PC-9 (cell line): ENCODE results near the gene COX10. TPM values are rescaled to one million over a fixed set of nuclear protein-coding genes. Genes with fewer than 3 reads are reported as not detected.
A peak's percentile ranks its signal among the peaks of the same experiment; 100 is the strongest.
"Not testable (repeated sequence)": the region's sequence is repeated elsewhere in the genome, so short reads cannot be mapped to it uniquely, and the experiment has no call there.

Experiments
- BruUV-seq: library from RNA; stranded (reverse); fragments of 400-500 nt; replicated peaks from 2 replicates; lab custom pipeline; 2021; lab: Mats Ljungman, UMichigan
- CTCF ChIA-PET: fragments of 300-600 bp; sonication (Branson Sonifier 250); formaldehyde crosslinking; loops from one replicate; lab custom pipeline; 2022; ENCODE audit warnings: antibody characterized with exemption; lab: Charles Lee
- POLR2A ChIA-PET: fragments of 300-600 bp; sonication (Branson Sonifier 250); formaldehyde crosslinking; loops from one replicate; lab custom pipeline; 2022; ENCODE audit warnings: antibody characterized with exemption; ENCODE audit not compliant: unreplicated experiment; lab: Charles Lee
- DNase-seq, 2 experiments: peaks; one replicate each; pipeline versions ENCODE4 v3.0.0 to v3.0.0-alpha.2; 2015 to 2022; ENCODE audit warnings: mixed read lengths in 1 of 2
- H2AFZ ChIP-seq: fragments of 200-600 bp; sonication (generic); 2 replicates; pipeline ENCODE4 v1.8.1; 2017; ENCODE audit warnings: antibody characterized with exemption
- H3F3A ChIP-seq: fragments of 200-600 bp; sonication (generic); 2 replicates; pipeline ENCODE4 v1.8.1; 2017; ENCODE audit warnings: antibody characterized with exemption, mild to moderate bottlenecking, low read depth; ENCODE audit not compliant: insufficient read depth
- H3K27ac ChIP-seq: fragments of 200-600 bp; sonication (generic); 2 replicates; pipeline ENCODE4 v1.6.1; 2016; ENCODE audit warnings: mixed run types
- H3K27me3 ChIP-seq: fragments of 200-600 bp; sonication (generic); 2 replicates; pipeline ENCODE4 v1.6.1; 2016; ENCODE audit warnings: low read depth, mixed run types; ENCODE audit not compliant: insufficient read depth
- H3K36me3 ChIP-seq: fragments of 200-600 bp; sonication (generic); 2 replicates; pipeline ENCODE4 v1.6.1; 2016; ENCODE audit warnings: low read depth, mixed run types
- H3K4me1 ChIP-seq: fragments of 200-600 bp; sonication (generic); replicated peaks from 2 replicates; pipeline ENCODE4 v1.6.1; 2016; ENCODE audit warnings: mixed run types; ENCODE audit not compliant: insufficient read depth
- H3K4me2 ChIP-seq: fragments of 200-600 bp; sonication (generic); 2 replicates; pipeline ENCODE4 v1.6.1; 2017; ENCODE audit warnings: mixed run types
- H3K4me3 ChIP-seq: fragments of 200-600 bp; sonication (generic); 2 replicates; pipeline ENCODE4 v1.6.1; 2016; ENCODE audit warnings: mixed run types
- H3K79me2 ChIP-seq: fragments of 200-600 bp; sonication (generic); 2 replicates; pipeline ENCODE4 v1.6.1; 2017; ENCODE audit warnings: low read depth, mixed run types
- H3K9me2 ChIP-seq: fragments of 200-600 bp; sonication (generic); 2 replicates; pipeline ENCODE4 v1.8.1; 2017; ENCODE audit warnings: mild to moderate bottlenecking; ENCODE audit not compliant: insufficient read depth
- H3K9me3 ChIP-seq: fragments of 200-600 bp; sonication (generic); 2 replicates; pipeline ENCODE4 v1.8.1; 2016; ENCODE audit warnings: low read depth; ENCODE audit not compliant: insufficient read depth
- H4K20me1 ChIP-seq: fragments of 200-600 bp; sonication (generic); 2 replicates; pipeline ENCODE4 v1.8.1; 2017; ENCODE audit not compliant: insufficient read depth
- EZH2 ChIP-seq: fragments of 200-600 bp; sonication (generic); IDR thresholded peaks from 2 replicates; pipeline ENCODE4 v1.8.0; 2017; ENCODE audit warnings: antibody characterized with exemption, low read depth
- intact Hi-C: fragments of 100-400 bp; cut with micrococcal nuclease; formaldehyde crosslinking; loops from one replicate; pipeline ENCODE4 v1.10.0; 2022; ENCODE audit not compliant: unreplicated experiment
- total RNA-seq: library from RNA; stranded (reverse); gene quantifications from 2 replicates; pipeline ENCODE4 v1.2.3, GENCODE V29; 2021
- TF ChIP-seq, protein P1 (sequence below): fragments of 200-600 bp; sonication (generic); conservative IDR thresholded peaks from 2 replicates; pipeline ENCODE4 v1.6.1; 2017; ENCODE audit warnings: mixed run types, antibody characterized with exemption, mild to moderate bottlenecking, moderate library complexity

The COX10 gene
- total RNA-seq, 1 experiment from 2014 or later, result 22.6 TPM

DNA sequence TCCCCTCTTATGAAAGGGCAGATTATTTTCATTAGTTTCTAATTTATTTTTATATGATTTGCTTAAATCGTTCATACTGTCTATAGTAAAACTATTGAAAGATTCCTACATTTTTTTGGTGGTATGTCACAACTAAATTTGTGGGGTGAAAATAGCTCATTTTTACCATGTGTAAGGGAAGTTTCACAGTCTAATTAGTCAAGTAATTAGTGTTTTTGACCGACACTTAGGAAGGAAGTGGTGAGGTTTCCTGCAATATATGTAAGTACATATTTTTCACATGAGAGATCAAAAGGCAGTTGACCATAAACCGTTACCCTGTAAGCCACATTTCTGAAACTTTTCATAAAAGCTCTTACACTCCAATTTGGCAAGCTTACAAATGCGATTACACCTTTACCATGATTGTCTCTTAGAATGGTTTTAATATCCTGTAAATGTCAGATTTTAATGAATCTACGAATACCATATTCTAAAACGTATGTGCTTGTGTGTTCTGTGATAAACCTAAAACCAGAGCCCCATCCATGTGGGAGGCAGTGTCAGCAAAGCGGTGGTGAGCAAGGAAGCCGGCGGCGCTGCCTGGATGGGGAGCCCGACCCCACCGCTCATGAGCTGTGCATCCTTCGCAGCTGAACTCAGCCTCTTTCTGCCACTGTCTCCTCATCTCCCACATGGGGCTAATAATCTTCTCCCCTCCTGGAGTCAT is 123.5 kb downstream of the COX10 start:
- POLR2A ChIA-PET, H4K20me1 ChIP-seq, H3F3A ChIP-seq, H3K4me3 ChIP-seq, H3K79me2 ChIP-seq, H3K9me2 ChIP-seq, DNase-seq, H3K36me3 ChIP-seq, CTCF ChIA-PET, H3K27me3 ChIP-seq, H3K4me1 ChIP-seq, intact Hi-C loops, H3K9me3 ChIP-seq, H2AFZ ChIP-seq, H3K4me2 ChIP-seq, BruUV-seq, H3K27ac ChIP-seq: not testable (repeated sequence)

DNA sequence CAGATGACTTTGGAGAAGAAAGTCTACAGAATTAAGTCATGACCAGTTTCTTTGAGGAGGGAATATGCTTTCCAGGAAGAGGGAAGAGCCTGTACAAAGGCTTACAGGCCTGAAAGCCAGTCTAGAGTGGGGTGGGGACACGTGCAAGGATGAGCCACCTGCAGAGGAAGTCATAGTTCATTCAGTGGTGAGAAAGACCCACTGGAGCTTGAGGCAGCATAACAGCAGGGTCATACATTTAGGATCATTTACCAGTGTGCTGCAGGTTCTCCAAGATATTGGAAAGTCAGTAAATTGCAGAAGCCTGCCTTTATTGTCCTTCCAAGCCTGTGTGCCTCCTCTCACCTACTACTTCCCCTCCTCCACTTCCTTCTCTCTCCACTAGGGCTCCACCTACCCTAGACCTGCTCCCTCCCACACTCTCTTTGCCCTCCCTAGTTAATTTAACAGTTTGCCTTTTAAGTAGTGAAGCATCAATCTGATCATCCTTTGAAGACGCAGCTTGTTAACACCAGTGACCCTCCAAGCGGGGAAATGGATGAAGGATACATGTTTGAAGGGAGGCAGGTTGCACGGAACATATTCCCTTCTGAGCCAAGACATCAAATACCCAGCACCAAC is 127.2 kb downstream of the COX10 start:
- intact Hi-C loops, result no loop called here
- no peak for DNase-seq
- Histone ChIP-seq H4K20me1 (no peaks in the 10 kb centered on the region), H3K4me2 (no peak overlapping the region), H3K79me2 (no peaks in the 10 kb centered on the region), H3K27ac (no peak overlapping the region), H3K27me3 (no peaks in the 10 kb centered on the region), H3K4me1 (no peaks in the 10 kb centered on the region), H3K9me3 (no peaks in the 10 kb centered on the region), H2AFZ (no peak overlapping the region), H3K9me2 (no peaks in the 10 kb centered on the region), H3F3A (no peaks in the 10 kb centered on the region), H3K36me3 (no peaks in the 10 kb centered on the region), H3K4me3 (no peak overlapping the region)
- TF ChIP-seq, protein P1, sequence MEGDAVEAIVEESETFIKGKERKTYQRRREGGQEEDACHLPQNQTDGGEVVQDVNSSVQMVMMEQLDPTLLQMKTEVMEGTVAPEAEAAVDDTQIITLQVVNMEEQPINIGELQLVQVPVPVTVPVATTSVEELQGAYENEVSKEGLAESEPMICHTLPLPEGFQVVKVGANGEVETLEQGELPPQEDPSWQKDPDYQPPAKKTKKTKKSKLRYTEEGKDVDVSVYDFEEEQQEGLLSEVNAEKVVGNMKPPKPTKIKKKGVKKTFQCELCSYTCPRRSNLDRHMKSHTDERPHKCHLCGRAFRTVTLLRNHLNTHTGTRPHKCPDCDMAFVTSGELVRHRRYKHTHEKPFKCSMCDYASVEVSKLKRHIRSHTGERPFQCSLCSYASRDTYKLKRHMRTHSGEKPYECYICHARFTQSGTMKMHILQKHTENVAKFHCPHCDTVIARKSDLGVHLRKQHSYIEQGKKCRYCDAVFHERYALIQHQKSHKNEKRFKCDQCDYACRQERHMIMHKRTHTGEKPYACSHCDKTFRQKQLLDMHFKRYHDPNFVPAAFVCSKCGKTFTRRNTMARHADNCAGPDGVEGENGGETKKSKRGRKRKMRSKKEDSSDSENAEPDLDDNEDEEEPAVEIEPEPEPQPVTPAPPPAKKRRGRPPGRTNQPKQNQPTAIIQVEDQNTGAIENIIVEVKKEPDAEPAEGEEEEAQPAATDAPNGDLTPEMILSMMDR, result peak; percentile 40; the same call in 1 of the 2 replicates
- TF ChIP-seq EZH2, result no peak
- CTCF ChIA-PET, result no interaction called here
- POLR2A ChIA-PET, result no interaction called here
- no TSS peak for BruUV-seq

DNA sequence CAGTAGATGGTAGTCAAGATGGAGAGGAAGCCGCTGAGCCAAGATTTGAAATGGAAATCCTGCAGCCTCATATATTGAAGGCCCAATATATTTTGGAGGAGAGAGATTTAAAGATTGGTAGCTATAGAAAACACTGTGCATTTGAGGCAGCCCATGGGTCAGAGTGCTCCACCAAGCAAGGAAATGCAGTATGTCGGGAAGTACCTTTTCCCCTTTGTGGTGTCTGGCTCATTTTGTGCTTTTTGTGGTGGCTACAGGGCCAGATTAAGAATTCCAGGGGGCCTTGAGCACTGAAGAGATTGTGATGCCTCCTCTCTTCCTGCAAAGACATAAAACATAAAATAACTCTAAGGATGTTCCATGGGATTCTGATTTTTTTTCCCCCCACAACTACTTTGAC is 127.8 kb downstream of the COX10 start:
- DNase-seq, result no peak
- Histone ChIP-seq H3K79me2 (no peaks in the 10 kb centered on the region), H3K9me3 (no peaks in the 10 kb centered on the region), H3K27me3 (no peaks in the 10 kb centered on the region), H4K20me1 (no peaks in the 10 kb centered on the region), H3F3A (no peaks in the 10 kb centered on the region), H3K4me3 (no peak overlapping the region), H3K27ac (no peak overlapping the region), H3K4me1 (no peaks in the 10 kb centered on the region), H3K4me2 (no peak overlapping the region), H3K36me3 (no peaks in the 10 kb centered on the region), H3K9me2 (no peaks in the 10 kb centered on the region), H2AFZ (no peak overlapping the region)
- POLR2A ChIA-PET, result no interaction called here
- TF ChIP-seq, protein P1, result no peak
- no peak for TF ChIP-seq EZH2
- no TSS peak for BruUV-seq
- CTCF ChIA-PET, result no interaction called here
- intact Hi-C loops, result no loop called here
